ENCODE data around the gene PPARG.
"Not testable (repeated sequence)": the region's sequence is repeated elsewhere in the genome, so short reads cannot be mapped to it uniquely, and the experiment has no call there.

PPARG gene

GRCh38 chr3:12279591-12280326, 9.1 kb upstream of the PPARG start:
- no peak for DNase-seq (ENCODE audit: low spot score)

- no peak for DNase-seq (ENCODE audit: low spot score)
Observed at GRCh38 chr3:12280357-12280806, 8.5 kb upstream of the PPARG start.

GRCh38 chr3:12284591-12284990, 4.3 kb upstream of the PPARG start:
- no peak for DNase-seq (ENCODE audit: low spot score)

GRCh38 chr3:12285003-12285555, 3.8 kb upstream of the PPARG start:
- no peak for DNase-seq (ENCODE audit: low spot score)

- not testable (repeated sequence) for DNase-seq (ENCODE audit: low spot score)
Observed at GRCh38 chr3:12285779-12286178, 3.1 kb upstream of the PPARG start.

GRCh38 chr3:12286504-12286903, 2.4 kb upstream of the PPARG start:
- no peak for DNase-seq (ENCODE audit: low spot score)

GRCh38 chr3:12286927-12287726, 1.7 kb upstream of the PPARG start:
- DNase-seq (ENCODE audit: low spot score): no peak

- DNase-seq (ENCODE audit: low spot score): no peak
Observed at GRCh38 chr3:12287727-12288181, 1.1 kb upstream of the PPARG start.

- DNase-seq (ENCODE audit: low spot score): no peak
Observed at GRCh38 chr3:12289524-12289923, 654 bp downstream of the PPARG start.

GRCh38 chr3:12292770-12293169, 3.9 kb downstream of the PPARG start:
- no peak for DNase-seq (ENCODE audit: low spot score)

- no peak for DNase-seq (ENCODE audit: low spot score)
Observed at GRCh38 chr3:12294885-12295580, 6.2 kb downstream of the PPARG start.

- no peak for DNase-seq (ENCODE audit: low spot score)
Observed at GRCh38 chr3:12296511-12296910, 7.6 kb downstream of the PPARG start.

- no peak for DNase-seq (ENCODE audit: low spot score)
Observed at GRCh38 chr3:12299026-12299425, 10.2 kb downstream of the PPARG start.

- no peak for DNase-seq (ENCODE audit: low spot score)
Observed at GRCh38 chr3:12300137-12300536, 11.3 kb downstream of the PPARG start.

GRCh38 chr3:12301031-12301430, 12.2 kb downstream of the PPARG start:
- DNase-seq (ENCODE audit: low spot score): no peak

- peak; percentile 19 for DNase-seq (ENCODE audit: low spot score)
Observed at GRCh38 chr3:12301513-12301912, 12.6 kb downstream of the PPARG start.

GRCh38 chr3:12302564-12302963, 13.7 kb downstream of the PPARG start:
- no peak for DNase-seq (ENCODE audit: low spot score)

- DNase-seq (ENCODE audit: low spot score): no peak
Observed at GRCh38 chr3:12303534-12303933, 14.7 kb downstream of the PPARG start.

- DNase-seq (ENCODE audit: low spot score): no peak
Observed at GRCh38 chr3:12303993-12304392, 15.1 kb downstream of the PPARG start.

GRCh38 chr3:12307136-12307535, 18.3 kb downstream of the PPARG start:
- DNase-seq (ENCODE audit: low spot score): no peak

GRCh38 chr3:12308517-12308916, 19.6 kb downstream of the PPARG start:
- DNase-seq (ENCODE audit: low spot score): no peak

- DNase-seq (ENCODE audit: low spot score): no peak
Observed at GRCh38 chr3:12309716-12310115, 20.8 kb downstream of the PPARG start.

Measured in cerebellar cortex (tissue), 1 donor.